Breast epithelium (tissue), 3 donors: ENCODE measurements around the gene BST1.
"Not testable (repeated sequence)": the region's sequence is repeated elsewhere in the genome, so short reads cannot be mapped to it uniquely, and the experiment has no call there.

Experiments
- CTCF ChIP-seq, 3 donors: fragments of 450-650 bp; IDR thresholded peaks; one replicate each; pipeline ENCODE4 v1.5.1; 2016 to 2017; ENCODE audit warnings: antibody characterized with exemption in 3 of 3, mild to moderate bottlenecking in 3 of 3, moderate library complexity in 3 of 3
- POLR2A ChIP-seq: fragments of 450-650 bp; IDR thresholded peaks from one replicate; pipeline ENCODE4 v1.6.1; 2016; ENCODE audit warnings: antibody characterized with exemption, mild to moderate bottlenecking, moderate library complexity
- POLR2AphosphoS5 ChIP-seq, 3 donors: sonication (generic); formaldehyde crosslinking; IDR thresholded peaks; one replicate each; pipeline ENCODE4 v1.6.1; 2017; ENCODE audit warnings: antibody characterized with exemption in 3 of 3

- not testable (repeated sequence) for TF ChIP-seq POLR2A; CTCF (IDR thresholded peaks at IDR 0.05); POLR2AphosphoS5 (IDR thresholded peaks at IDR 0.05)
Observed at GRCh38 chr4:15733061-15733460, 30.2 kb downstream of the BST1 start.
